Measurements from ENCODE around the gene FAM111B. TPM values are rescaled to one million over a fixed set of nuclear protein-coding genes. Genes with fewer than 3 reads are reported as not detected.

FAM111B gene
- total and polyA plus RNA-seq, 4 donors, result 0.08 to 2.6 (median 1.4) TPM

- no peaks in the 10 kb centered on the region for H3K27me3 ChIP-seq (ENCODE audit: control insufficient read depth in 4 of 4, insufficient read depth in 4 of 4, low read length in 3 of 4)
- peaks cover 0 to 5% (median under 1%) of the 10 kb centered on the region in 4 donors for H3K36me3 ChIP-seq (ENCODE audit: control insufficient read depth in 4 of 4, insufficient read depth in 3 of 4, low read depth in 1 of 4, low read length in 3 of 4)
- H3K9me3 ChIP-seq (ENCODE audit: control insufficient read depth in 4 of 4, low read length in 3 of 4), result no peaks in the 10 kb centered on the region
- no peak for TF ChIP-seq FOXA2 (IDR thresholded peaks at IDR 0.05)
- no peak for TF ChIP-seq EGR1 (IDR thresholded peaks at IDR 0.05; ENCODE audit: low read depth in 2 of 2)
- no peak for TF ChIP-seq ZBTB33 (IDR thresholded peaks at IDR 0.05)
- no peak for TF ChIP-seq SP1 (IDR thresholded peaks at IDR 0.05)
- TF ChIP-seq JUND (IDR thresholded peaks at IDR 0.05), result no peak
- TF ChIP-seq HNF4A (conservative IDR thresholded peaks at IDR 0.05), result no peak
- no peak for TF ChIP-seq ATF3 (IDR thresholded peaks at IDR 0.05)
- no peak for TF ChIP-seq TAF1 (conservative IDR thresholded peaks at IDR 0.05)
- no peak for TF ChIP-seq HNF4G (IDR thresholded peaks at IDR 0.05)
- no peak for TF ChIP-seq CTCF (IDR thresholded peaks at IDR 0.05; ENCODE audit: low read depth, low read length, missing input control)
- TF ChIP-seq MAX (IDR thresholded peaks at IDR 0.05), result no peak
- no peak for TF ChIP-seq YY1 (IDR thresholded peaks at IDR 0.05)
- no peak for TF ChIP-seq NR2F2 (IDR thresholded peaks at IDR 0.05)
- no peak for TF ChIP-seq RXRA (IDR thresholded peaks at IDR 0.05)
- no peak for TF ChIP-seq FOXA1 (IDR thresholded peaks at IDR 0.05)
- TF ChIP-seq GABPA (IDR thresholded peaks at IDR 0.05 in 1 of 2, conservative IDR thresholded peaks at IDR 0.05 in 1 of 2), result no peak
- TF ChIP-seq RAD21 (IDR thresholded peaks at IDR 0.05), result no peak
- TF ChIP-seq REST (IDR thresholded peaks at IDR 0.05), result no peak
- H3K27ac ChIP-seq (ENCODE audit: low read depth in 1 of 2, low read length in 2 of 2), result no peak overlapping the region
- H3K4me1 ChIP-seq (ENCODE audit: control insufficient read depth in 4 of 4, insufficient read depth in 4 of 4, low read length in 3 of 4), result no peaks in the 10 kb centered on the region
- no peak for DNase-seq (ENCODE audit: low spot score)
- no peak overlapping the region for H3K4me3 ChIP-seq (ENCODE audit: low read depth in 1 of 3, low read length in 3 of 3)
- H3K9ac ChIP-seq (ENCODE audit: low read depth in 1 of 2, low read length in 2 of 2), result no peak overlapping the region
- 82% methylated on average over 5 of the region's 5 CpGs for WGBS
Measured at GRCh38 chr11:59154610-59155009, 47.6 kb downstream of the FAM111B start.

Measured in liver (tissue), 9 donors.